K562 (cell line): ENCODE measurements around the gene ANO8. TPM values are rescaled to one million over a fixed set of nuclear protein-coding genes. Genes with fewer than 3 reads are reported as not detected.

Experiments used
- ATAC-seq: fragments of 200-7000 bp; cut with Tn5 transposase; 3 replicates; pipeline ENCODE4 v1.9.1; 2020; ENCODE audit warnings: moderate library complexity
- BruUV-seq: library from RNA; stranded (reverse); fragments of 400-500 nt; replicated peaks from 2 replicates; lab custom pipeline; 2021; lab: Mats Ljungman, UMichigan
- CTCF ChIA-PET: fragments of 300-600 bp; formaldehyde crosslinking; extraction: SDS; loops from one replicate; lab custom pipeline; 2021; ENCODE audit warnings: low intra/inter-chr PET ratio; lab: Yijun Ruan, JAX
- POLR2A ChIA-PET: fragments of 300-600, 350-650 bp; sonication (Branson Sonifier 250); formaldehyde crosslinking; extraction: SDS; loops from one replicate; lab custom pipeline; 2021; ENCODE audit warnings: antibody characterized with exemption, inconsistent platforms; lab: Yijun Ruan, JAX
- DNase-seq, 4 experiments: peaks; one replicate each; pipeline versions ENCODE4 v3.0.0 to v3.0.0-alpha.2; 2011 to 2018; ENCODE audit warnings: low spot score in 3 of 4, mixed read lengths in 3 of 4; ENCODE audit errors: extremely low read depth in 1 of 4
- FAIRE-seq: peaks from 2 replicates; lab custom pipeline; 2011; peaks lifted over from hg19 to GRCh38; lab: Jason Lieb, UNC
- H2AFZ ChIP-seq: 2 replicates; pipeline ENCODE4 v1.6.0; 2011; ENCODE audit warnings: low read depth, low read length, control low read depth, inconsistent platforms
- H3K27ac ChIP-seq: fragments of 200-600 bp; 3 replicates; pipeline ENCODE4 v1.8.0; 2011; ENCODE audit warnings: low read depth, mild to moderate bottlenecking, control low read depth, inconsistent platforms, low read length, moderate library complexity, mixed read lengths; ENCODE audit errors: extremely low read depth
- H3K27me3 ChIP-seq, 2 experiments: fragments of 300-600 bp in 1 of 2; 2 replicates in 1 of 2; 3 replicates in 1 of 2; pipeline versions ENCODE4 v1.6.0 to v1.8.0; 2011; ENCODE audit warnings: inconsistent platforms in 2 of 2, low read length in 2 of 2, mild to moderate bottlenecking in 1 of 2, mixed read lengths in 1 of 2, moderate library complexity in 1 of 2; ENCODE audit not compliant: control insufficient read depth in 2 of 2, insufficient read depth in 2 of 2
- H3K36me3 ChIP-seq: fragments of 300-600 bp; 3 replicates; pipeline ENCODE4 v1.8.0; 2011; ENCODE audit warnings: mild to moderate bottlenecking, low read length, inconsistent platforms; ENCODE audit not compliant: control insufficient read depth, insufficient read depth
- H3K4me1 ChIP-seq, 2 experiments: fragments of 200-600 bp in 1 of 2; replicated peaks in 1 of 2; 2 replicates in 1 of 2; 3 replicates in 1 of 2; pipeline versions ENCODE4 v1.5.1 to v1.8.0; 2011; ENCODE audit warnings: inconsistent platforms in 2 of 2, low read length in 2 of 2, mild to moderate bottlenecking in 1 of 2, mixed read lengths in 1 of 2, moderate library complexity in 1 of 2; ENCODE audit not compliant: control insufficient read depth in 2 of 2, insufficient read depth in 2 of 2
- H3K4me2 ChIP-seq: 2 replicates; pipeline ENCODE4 v1.6.1; 2011; ENCODE audit warnings: low read length, control low read depth, inconsistent platforms, mixed read lengths; ENCODE audit not compliant: insufficient read depth
- H3K4me3 ChIP-seq: fragments of 200-600 bp; sonication (generic), shearing (Covaris generic); 2 replicates; pipeline ENCODE4 v1.5.1; 2016; ENCODE audit warnings: control low read depth, inconsistent platforms
- H3K79me2 ChIP-seq: fragments of 200-600 bp; 3 replicates; pipeline ENCODE4 v1.8.0; 2011; ENCODE audit warnings: low read length, inconsistent platforms; ENCODE audit not compliant: control insufficient read depth, insufficient read depth
- H3K9ac ChIP-seq, 2 experiments: 2 replicates each; pipeline versions ENCODE4 v1.6.0 to v1.6.1; 2011; ENCODE audit warnings: low read depth in 2 of 2, low read length in 2 of 2, control low read depth in 1 of 2, inconsistent platforms in 1 of 2, mild to moderate bottlenecking in 1 of 2, mixed read lengths in 1 of 2; ENCODE audit not compliant: insufficient read depth in 1 of 2
- H3K9me1 ChIP-seq: one replicate; pipeline ENCODE4 v1.6.0; 2011; ENCODE audit warnings: inconsistent platforms, mild to moderate bottlenecking, low read length, moderate library complexity; ENCODE audit not compliant: control insufficient read depth, insufficient read depth
- H3K9me3 ChIP-seq: replicated peaks from 2 replicates; pipeline ENCODE4 v1.5.1; 2011; ENCODE audit warnings: low read depth, low read length, inconsistent platforms; ENCODE audit not compliant: control insufficient read depth, insufficient read depth
- H4K20me1 ChIP-seq: replicated peaks from 2 replicates; pipeline ENCODE4 v1.6.1; 2011; ENCODE audit warnings: low read length, inconsistent platforms, mixed read lengths; ENCODE audit not compliant: control insufficient read depth, insufficient read depth
- ARNT ChIP-seq, 2 experiments: fragments of 450-650 bp; IDR thresholded peaks; 2 replicates each; pipeline ENCODE4 v1.6.1; 2016; ENCODE audit warnings: mild to moderate bottlenecking in 1 of 2
- FOXJ3 ChIP-seq: sonication (generic); formaldehyde crosslinking; IDR thresholded peaks from 2 replicates; pipeline ENCODE4 v1.4.0; 2020; ENCODE audit warnings: mild to moderate bottlenecking, missing genetic modification reagents
- POLR2G ChIP-seq: fragments of 200-400 bp; formaldehyde crosslinking; IDR thresholded peaks from 2 replicates; pipeline ENCODE4 v1.6.1; 2017; ENCODE audit warnings: low read depth, mild to moderate bottlenecking, antibody characterized with exemption, low read length, moderate library complexity
- SIN3A ChIP-seq, 2 experiments: fragments of 150-350 bp in 1 of 2; IDR thresholded peaks; 2 replicates each; pipeline ENCODE4 v1.6.1; 2011 to 2016; ENCODE audit warnings: borderline replicate concordance in 2 of 2, low read depth in 2 of 2, low read length in 2 of 2, mild to moderate bottlenecking in 2 of 2, moderate library complexity in 2 of 2; ENCODE audit not compliant: control insufficient read depth in 1 of 2
- WGBS: fragments of 100-300 bp; shearing (Covaris generic); methylation state at CpG from one replicate; pipeline ENCODE4 v1.1.6; 2016; ENCODE audit warnings: low coverage, mixed read lengths; ENCODE audit not compliant: insufficient coverage; ENCODE audit errors: missing lambda C conversion rate; 5-methylcytosine and 5-hydroxymethylcytosine counted together
- in situ Hi-C: fragments of 300-500 bp; cut with MboI; formaldehyde crosslinking; loops from 4 replicates; pipeline ENCODE4 v1.15.0; 2018; ENCODE audit warnings: inconsistent platforms, mixed read lengths
- intact Hi-C: fragments of 100-400 bp; cut with micrococcal nuclease; formaldehyde crosslinking; loops from 2 replicates; pipeline ENCODE4 v1.14.2; 2022
- polyA plus RNA-seq, 8 experiments: library from polyadenylated mRNA; depleted of rRNA in 4 of 8; stranded (reverse) in 5 of 8; unstranded in 3 of 8; fragments of >200 nt; fragmentation: Nextera tagmentation in 2 of 8; fragmentation: Illumina TruSeq in 1 of 8; extraction: Ambion mirVana in 2 of 8; extraction: Trizol in 1 of 8; gene quantifications; 2 replicates each; pipeline versions ENCODE4 v1.2.1 to v1.2.3, GENCODE V29; 2011 to 2014; ENCODE audit warnings: inconsistent platforms in 1 of 8, missing spikeins in 1 of 8
- total RNA-seq, 7 experiments: library from RNA; depleted of rRNA in 6 of 7; stranded (reverse); fragments of >200 nt in 6 of 7; fragmentation: Illumina TruSeq in 2 of 7; extraction: Trizol in 2 of 7; gene quantifications; 2 replicates each; pipeline versions ENCODE4 v1.2.1 to v1.2.3, GENCODE V29; 2011 to 2021; ENCODE audit warnings: low replicate concordance in 1 of 7
- TF ChIP-seq, protein P1 (sequence below), 3 experiments: IDR thresholded peaks in 2 of 3; conservative IDR thresholded peaks in 1 of 3; 2 replicates each; pipeline ENCODE4 v1.5.1; 2011 to 2012; ENCODE audit warnings: low read length in 3 of 3, mild to moderate bottlenecking in 3 of 3, control low read depth in 2 of 3, improper control_type of control experiment in 1 of 3, inconsistent platforms in 1 of 3, low read depth in 1 of 3, mixed read lengths in 1 of 3, moderate library complexity in 1 of 3; ENCODE audit not compliant: insufficient read depth in 2 of 3

Gene ANO8
- total and polyA plus RNA-seq, 9 of the 15 experiments (the other 6 are each of a cell fraction or from before 2014, with no cell fraction given): 0.07 to 7.6 (median 2.3) TPM; not detected in 1

DNA sequence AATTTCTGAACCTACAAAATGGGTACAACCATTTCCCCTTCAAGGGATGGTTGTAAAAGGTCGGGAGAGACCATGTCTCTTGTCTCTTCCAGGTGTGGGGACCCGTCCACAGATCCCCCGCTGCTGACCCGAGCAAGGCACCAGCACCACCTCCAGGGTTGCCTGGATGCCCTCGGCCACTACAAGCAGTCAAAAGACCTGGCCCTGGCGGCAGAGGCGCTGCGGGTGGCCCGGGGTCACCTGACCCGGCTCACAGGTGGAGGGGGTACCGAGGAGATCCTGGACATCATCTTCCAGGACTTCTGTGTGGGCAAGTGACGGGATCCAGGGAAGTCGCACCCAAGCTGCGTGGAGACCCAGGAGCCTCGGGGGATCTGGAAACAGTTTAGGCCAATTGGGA lies 6.7 kb upstream of the ANO8 start:
- CTCF ChIA-PET: no interaction called here

DNA sequence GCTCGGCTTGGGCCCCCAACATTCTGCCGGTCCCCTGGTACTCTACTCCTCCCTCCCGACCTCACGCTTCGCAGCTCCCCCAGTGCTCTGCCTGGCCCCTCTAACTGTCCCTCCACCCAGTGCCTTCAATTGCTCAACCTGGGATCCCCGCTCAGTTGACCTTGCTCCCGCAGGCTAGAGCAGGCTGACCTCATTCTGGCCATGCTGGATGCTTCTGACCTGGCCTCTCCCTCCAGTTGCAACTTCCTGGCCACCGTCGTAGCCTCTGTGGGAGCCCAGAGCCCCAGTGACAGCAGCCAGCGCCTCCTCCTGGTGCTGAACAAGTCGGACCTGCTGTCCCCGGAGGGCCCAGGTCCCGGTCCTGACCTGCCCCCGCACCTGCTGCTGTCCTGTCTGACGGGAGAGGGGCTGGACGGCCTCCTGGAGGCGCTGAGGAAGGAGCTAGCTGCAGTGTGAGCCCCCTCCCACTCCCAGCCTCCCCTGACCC lies 6.3 kb upstream of the ANO8 start:
- H3K9me3 ChIP-seq: no peaks in the 10 kb centered on the region
- FAIRE-seq (no peak), ATAC-seq (no peak), DNase-seq (no peak)
- H3K9me1 ChIP-seq: no peaks in the 10 kb centered on the region
- BruUV-seq: no TSS peak
- ChIA-PET CTCF (no interaction called here), POLR2A (interaction anchor here (0.5 kb wide), 1 partner anchor 13 kb away, joined by 4 read pairs; no protein-coding TSS in a partner anchor)
- no peaks in the 10 kb centered on the region for H3K27me3 ChIP-seq
- peaks cover 7 to 44% of the 10 kb centered on the region in 2 experiments; a peak in 4 of 5 replicates for H3K4me1 ChIP-seq
- H3K9ac ChIP-seq: peak overlapping the region in 1 of 2 experiments; percentile 39; a peak in 1 of 4 replicates
- no peak overlapping the region for H3K27ac ChIP-seq
- H4K20me1 ChIP-seq: no peaks in the 10 kb centered on the region; the same call in 1 of the 2 replicates
- peaks cover 24% of the 10 kb centered on the region; the same call in 1 of the 3 replicates for H3K36me3 ChIP-seq
- intact Hi-C loops (no loop called here), in situ Hi-C loops (no loop called here)
- peaks cover 20% of the 10 kb centered on the region for H3K79me2 ChIP-seq
- 69% methylated on average over 14 of the region's 17 CpGs for WGBS
- H3K4me2 ChIP-seq: no peak overlapping the region
- no peak overlapping the region for H2AFZ ChIP-seq
- H3K4me3 ChIP-seq: no peak overlapping the region
- TF ChIP-seq ARNT (IDR thresholded peaks at IDR 0.05) (no peak), POLR2G (peak; percentile 30; the same call in 1 of the 2 replicates)
- TF ChIP-seq, protein P1, sequence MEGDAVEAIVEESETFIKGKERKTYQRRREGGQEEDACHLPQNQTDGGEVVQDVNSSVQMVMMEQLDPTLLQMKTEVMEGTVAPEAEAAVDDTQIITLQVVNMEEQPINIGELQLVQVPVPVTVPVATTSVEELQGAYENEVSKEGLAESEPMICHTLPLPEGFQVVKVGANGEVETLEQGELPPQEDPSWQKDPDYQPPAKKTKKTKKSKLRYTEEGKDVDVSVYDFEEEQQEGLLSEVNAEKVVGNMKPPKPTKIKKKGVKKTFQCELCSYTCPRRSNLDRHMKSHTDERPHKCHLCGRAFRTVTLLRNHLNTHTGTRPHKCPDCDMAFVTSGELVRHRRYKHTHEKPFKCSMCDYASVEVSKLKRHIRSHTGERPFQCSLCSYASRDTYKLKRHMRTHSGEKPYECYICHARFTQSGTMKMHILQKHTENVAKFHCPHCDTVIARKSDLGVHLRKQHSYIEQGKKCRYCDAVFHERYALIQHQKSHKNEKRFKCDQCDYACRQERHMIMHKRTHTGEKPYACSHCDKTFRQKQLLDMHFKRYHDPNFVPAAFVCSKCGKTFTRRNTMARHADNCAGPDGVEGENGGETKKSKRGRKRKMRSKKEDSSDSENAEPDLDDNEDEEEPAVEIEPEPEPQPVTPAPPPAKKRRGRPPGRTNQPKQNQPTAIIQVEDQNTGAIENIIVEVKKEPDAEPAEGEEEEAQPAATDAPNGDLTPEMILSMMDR (IDR thresholded peaks at IDR 0.05 in 2 of 3, conservative IDR thresholded peaks at IDR 0.05 in 1 of 3; ENCODE audit: insufficient read depth in 2 of 3, low read depth in 1 of 3, low read length in 3 of 3): peak in 1 of 3 experiments; percentile 13; a peak in 1 of 6 replicates

More for the DNA sequence above, 6.7 kb upstream of the ANO8 start:
- POLR2A ChIA-PET: no interaction called here
- intact Hi-C loops: no loop called here
- peaks cover 24% of the 10 kb centered on the region; the same call in 1 of the 3 replicates for H3K36me3 ChIP-seq
- no peaks in the 10 kb centered on the region for H3K27me3 ChIP-seq
- H3K4me1 ChIP-seq: peaks cover 7 to 43% of the 10 kb centered on the region in 2 experiments; a peak in 4 of 5 replicates
- FAIRE-seq: no peak
- H3K9me1 ChIP-seq: no peaks in the 10 kb centered on the region
- H4K20me1 ChIP-seq: no peaks in the 10 kb centered on the region; the same call in 1 of the 2 replicates
- peaks cover 20% of the 10 kb centered on the region for H3K79me2 ChIP-seq
- in situ Hi-C loops: no loop called here
- ATAC-seq: no peak
- no peak overlapping the region for H3K9ac ChIP-seq
- TF ChIP-seq FOXJ3 (CRISPR knock-in tag) (no peak), SIN3A (IDR thresholded peaks at IDR 0.05; ENCODE audit: borderline replicate concordance in 2 of 2, control insufficient read depth in 1 of 2, low read depth in 2 of 2, low read length in 2 of 2) (no peak)
- H3K4me2 ChIP-seq: no peak overlapping the region
- H2AFZ ChIP-seq: no peak overlapping the region
- H3K9me3 ChIP-seq: no peaks in the 10 kb centered on the region
- WGBS: 93% methylated on average over 13 of the region's 15 CpGs
- BruUV-seq: no TSS peak
- H3K27ac ChIP-seq: no peak overlapping the region
- no peak overlapping the region for H3K4me3 ChIP-seq
- DNase-seq: no peak
